ENCODE measurements around the gene C1QBP. TPM values are rescaled to one million over a fixed set of nuclear protein-coding genes. Genes with fewer than 3 reads are reported as not detected.
"Not testable (repeated sequence)": the region's sequence is repeated elsewhere in the genome, so short reads cannot be mapped to it uniquely, and the experiment has no call there.

C1QBP gene
- total RNA-seq, 1 donor from 2014 or later: 108 TPM

GRCh38 chr17:5431949-5432556 is 6.9 kb downstream of the C1QBP start:
- no peak for DNase-seq (ENCODE audit: low spot score, unreplicated experiment)
- Mint-ChIP-seq H3K4me3 (ENCODE audit: low read depth) (no peak overlapping the region), H3K9me3 (ENCODE audit: low read depth) (no peaks in the 10 kb centered on the region), H3K27me3 (no peaks in the 10 kb centered on the region), H3K36me3 (ENCODE audit: insufficient read depth) (peaks cover 34% of the 10 kb centered on the region), H3K4me1 (ENCODE audit: low read depth) (no peaks in the 10 kb centered on the region), H3K27ac (peak overlapping the region; percentile 35)
- no peak for TF ChIP-seq CTCF (IDR thresholded peaks at IDR 0.05; ENCODE audit: unreplicated experiment)

- H3K27me3 Mint-ChIP-seq; H3K4me3 Mint-ChIP-seq (ENCODE audit: low read depth); DNase-seq (ENCODE audit: low spot score, unreplicated experiment); H3K4me1 Mint-ChIP-seq (ENCODE audit: low read depth); H3K9me3 Mint-ChIP-seq (ENCODE audit: low read depth): not testable (repeated sequence)
- Mint-ChIP-seq H3K27ac (peak overlapping the region; percentile 93), H3K36me3 (ENCODE audit: insufficient read depth) (peaks cover 35% of the 10 kb centered on the region)
Measured at GRCh38 chr17:5431234-5431633, 7.7 kb downstream of the C1QBP start.

GRCh38 chr17:5430413-5430999 is 8.4 kb downstream of the C1QBP start:
- Mint-ChIP-seq H3K4me1 (ENCODE audit: low read depth) (no peaks in the 10 kb centered on the region), H3K27me3 (no peaks in the 10 kb centered on the region), H3K9me3 (ENCODE audit: low read depth) (no peaks in the 10 kb centered on the region), H3K27ac (peak overlapping the region; percentile 93), H3K4me3 (ENCODE audit: low read depth) (no peak overlapping the region), H3K36me3 (ENCODE audit: insufficient read depth) (peaks cover 39% of the 10 kb centered on the region)
- no peak for TF ChIP-seq CTCF (IDR thresholded peaks at IDR 0.05; ENCODE audit: unreplicated experiment)
- DNase-seq (ENCODE audit: low spot score, unreplicated experiment): no peak

GRCh38 chr17:5429191-5429887 is 9.6 kb downstream of the C1QBP start:
- H3K36me3 Mint-ChIP-seq (ENCODE audit: insufficient read depth): peaks cover 43% of the 10 kb centered on the region
- H3K27me3 Mint-ChIP-seq: no peaks in the 10 kb centered on the region
- no peaks in the 10 kb centered on the region for H3K4me1 Mint-ChIP-seq (ENCODE audit: low read depth)
- DNase-seq (ENCODE audit: low spot score, unreplicated experiment): no peak
- H3K27ac Mint-ChIP-seq: peak overlapping the region; percentile 0
- TF ChIP-seq CTCF (IDR thresholded peaks at IDR 0.05; ENCODE audit: unreplicated experiment): no peak
- no peaks in the 10 kb centered on the region for H3K9me3 Mint-ChIP-seq (ENCODE audit: low read depth)
- no peak overlapping the region for H3K4me3 Mint-ChIP-seq (ENCODE audit: low read depth)

GRCh38 chr17:5425826-5426225 is 13.1 kb downstream of the C1QBP start:
- Mint-ChIP-seq H3K27me3 (no peaks in the 10 kb centered on the region), H3K9me3 (ENCODE audit: low read depth) (no peaks in the 10 kb centered on the region), H3K4me1 (ENCODE audit: low read depth) (peaks cover 11% of the 10 kb centered on the region), H3K27ac (no peak overlapping the region), H3K36me3 (ENCODE audit: insufficient read depth) (peaks cover 42% of the 10 kb centered on the region), H3K4me3 (ENCODE audit: low read depth) (no peak overlapping the region)
- TF ChIP-seq CTCF (IDR thresholded peaks at IDR 0.05; ENCODE audit: unreplicated experiment): no peak
- no peak for DNase-seq (ENCODE audit: low spot score, unreplicated experiment)
